Measurements from ENCODE around the gene GARS1.

Gene GARS1

DNA sequence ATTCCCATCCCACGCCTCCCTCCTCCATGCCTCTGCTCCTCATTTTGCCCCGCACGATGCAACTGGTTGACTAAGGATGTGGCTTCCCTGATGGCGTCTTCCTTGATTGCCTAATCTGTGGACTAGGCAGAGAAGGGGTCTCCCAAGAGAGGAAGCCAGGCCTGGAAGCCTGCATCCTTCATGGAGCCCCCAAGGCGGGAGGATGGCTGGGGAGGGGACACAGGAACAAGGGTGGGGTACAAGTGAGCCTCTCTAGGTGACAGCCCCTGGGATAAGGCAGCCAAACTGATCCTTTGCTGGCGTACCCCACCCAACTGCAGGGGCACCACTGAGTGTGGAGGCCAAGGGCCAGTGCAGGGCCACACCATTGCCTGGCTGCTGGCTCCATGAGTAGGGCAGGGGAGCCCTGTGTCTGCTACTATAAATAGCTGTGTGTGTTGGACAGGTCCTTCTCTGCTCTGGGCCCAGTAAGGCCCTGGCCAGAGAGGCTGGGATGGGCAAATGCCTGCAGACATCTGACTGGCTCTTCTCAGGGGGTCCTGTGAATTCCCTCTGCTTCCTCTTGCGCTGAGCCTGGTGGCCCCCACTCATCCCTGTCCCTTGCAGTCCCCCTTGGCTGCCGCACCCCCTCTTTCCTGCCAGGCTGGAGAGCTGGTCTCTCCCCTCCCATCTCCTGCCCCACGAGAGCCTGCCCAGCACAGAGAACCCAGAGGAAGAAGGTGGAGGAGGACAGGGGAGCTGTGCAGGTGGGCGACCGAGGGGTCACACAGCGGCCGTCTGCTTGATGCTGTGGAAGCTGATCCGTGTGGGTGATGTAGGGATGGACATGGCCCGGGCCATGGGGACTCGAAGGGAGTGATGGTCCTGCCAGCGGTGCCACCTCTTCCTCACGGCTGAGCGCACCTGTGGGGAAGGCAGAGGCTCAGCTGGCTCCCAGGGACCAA, 58.3 kb downstream of the GARS1 start:
- ChIA-PET POLR2A (no interaction called here), CTCF (interaction anchor here (2.4 kb wide), 1 partner anchor 87 kb away, joined by 12 read pairs; no protein-coding TSS in a partner anchor)
- DNase-seq (ENCODE audit: low read depth, low spot score), result no peak
- H3K4me3 ChIP-seq (ENCODE audit: low read depth, low read length), result no peak overlapping the region
- TF ChIP-seq, protein P1, sequence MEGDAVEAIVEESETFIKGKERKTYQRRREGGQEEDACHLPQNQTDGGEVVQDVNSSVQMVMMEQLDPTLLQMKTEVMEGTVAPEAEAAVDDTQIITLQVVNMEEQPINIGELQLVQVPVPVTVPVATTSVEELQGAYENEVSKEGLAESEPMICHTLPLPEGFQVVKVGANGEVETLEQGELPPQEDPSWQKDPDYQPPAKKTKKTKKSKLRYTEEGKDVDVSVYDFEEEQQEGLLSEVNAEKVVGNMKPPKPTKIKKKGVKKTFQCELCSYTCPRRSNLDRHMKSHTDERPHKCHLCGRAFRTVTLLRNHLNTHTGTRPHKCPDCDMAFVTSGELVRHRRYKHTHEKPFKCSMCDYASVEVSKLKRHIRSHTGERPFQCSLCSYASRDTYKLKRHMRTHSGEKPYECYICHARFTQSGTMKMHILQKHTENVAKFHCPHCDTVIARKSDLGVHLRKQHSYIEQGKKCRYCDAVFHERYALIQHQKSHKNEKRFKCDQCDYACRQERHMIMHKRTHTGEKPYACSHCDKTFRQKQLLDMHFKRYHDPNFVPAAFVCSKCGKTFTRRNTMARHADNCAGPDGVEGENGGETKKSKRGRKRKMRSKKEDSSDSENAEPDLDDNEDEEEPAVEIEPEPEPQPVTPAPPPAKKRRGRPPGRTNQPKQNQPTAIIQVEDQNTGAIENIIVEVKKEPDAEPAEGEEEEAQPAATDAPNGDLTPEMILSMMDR (IDR thresholded peaks at IDR 0.05; ENCODE audit: insufficient read depth, low read length, missing control alignments), result no peak

- CTCF ChIA-PET, result interaction anchor here (1.6 to 2.4 kb wide), 2 partner anchors 10 to 85 kb away, joined by 7 to 12 read pairs; no protein-coding TSS in a partner anchor
- no peak overlapping the region for H3K4me3 ChIP-seq (ENCODE audit: low read depth, low read length)
- POLR2A ChIA-PET, result no interaction called here
- no peak for DNase-seq (ENCODE audit: low read depth, low spot score)
- TF ChIP-seq, protein P1 (IDR thresholded peaks at IDR 0.05; ENCODE audit: insufficient read depth, low read length, missing control alignments), result no peak
These were observed 59.8 kb downstream of the GARS1 start for GRCh38 chr7:30654296-30655090.

DNA sequence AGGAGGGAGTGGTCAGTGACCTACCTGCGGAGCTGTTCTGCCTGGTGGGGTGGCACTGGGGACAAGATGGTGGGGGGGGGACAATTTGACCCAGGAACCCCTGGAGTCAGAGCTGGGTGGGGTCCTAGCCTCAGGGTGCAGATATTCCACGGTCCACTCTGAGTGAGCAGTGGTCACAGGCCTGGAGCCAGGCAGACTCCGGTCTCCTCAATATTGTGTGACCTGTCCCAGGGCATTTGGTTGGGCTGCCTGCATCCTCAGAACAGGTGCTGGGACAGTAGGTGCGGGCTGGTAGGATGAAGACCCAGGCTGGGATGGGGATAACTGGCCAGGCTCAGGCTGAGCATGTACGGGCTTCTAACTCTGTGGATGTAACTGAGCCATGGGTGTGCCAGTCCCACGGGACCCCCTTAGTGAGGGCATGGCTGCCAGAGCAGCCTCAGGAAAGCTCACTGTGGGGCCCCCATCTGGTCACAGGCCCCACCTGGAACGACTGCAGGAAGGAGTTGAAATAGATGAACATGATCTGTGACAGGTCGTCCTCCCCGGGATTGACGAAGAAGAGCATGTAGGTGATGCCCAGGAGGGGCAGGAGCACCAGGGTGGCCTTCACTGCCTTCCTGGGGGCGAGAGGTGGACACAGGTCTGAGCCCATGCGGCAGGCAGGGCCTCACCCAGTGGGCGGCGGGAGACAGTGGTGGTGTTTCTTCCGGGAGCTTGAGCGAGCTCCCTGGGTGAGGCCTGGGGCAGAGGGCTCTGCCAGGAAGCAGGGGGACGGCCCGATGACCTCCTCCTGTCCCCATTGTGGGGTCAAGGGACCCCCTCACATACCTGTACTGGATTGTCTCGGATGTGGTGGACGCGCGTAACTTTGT, 60.7 kb downstream of the GARS1 start:
- CTCF ChIA-PET, result interaction anchor here (1.2 to 2.4 kb wide), 3 partner anchors 9 to 84 kb away, joined by 3 to 12 read pairs (median 7); no protein-coding TSS in a partner anchor
- H3K4me3 ChIP-seq (ENCODE audit: low read depth, low read length), result no peak overlapping the region
- TF ChIP-seq, protein P1 (IDR thresholded peaks at IDR 0.05; ENCODE audit: insufficient read depth, low read length, missing control alignments), result no peak
- POLR2A ChIA-PET, result no interaction called here
- no peak for DNase-seq (ENCODE audit: low read depth, low spot score)

- no peak overlapping the region for H3K4me3 ChIP-seq (ENCODE audit: low read depth, low read length)
- POLR2A ChIA-PET, result no interaction called here
- CTCF ChIA-PET, result interaction anchor here (1.2 kb wide), 1 partner anchor 11 kb away, joined by 3 read pairs; no protein-coding TSS in a partner anchor
- TF ChIP-seq, protein P1 (IDR thresholded peaks at IDR 0.05; ENCODE audit: insufficient read depth, low read length, missing control alignments), result no peak
- DNase-seq (ENCODE audit: low read depth, low spot score), result no peak
These were observed 61.6 kb downstream of the GARS1 start for GRCh38 chr7:30656006-30656957.

DNA sequence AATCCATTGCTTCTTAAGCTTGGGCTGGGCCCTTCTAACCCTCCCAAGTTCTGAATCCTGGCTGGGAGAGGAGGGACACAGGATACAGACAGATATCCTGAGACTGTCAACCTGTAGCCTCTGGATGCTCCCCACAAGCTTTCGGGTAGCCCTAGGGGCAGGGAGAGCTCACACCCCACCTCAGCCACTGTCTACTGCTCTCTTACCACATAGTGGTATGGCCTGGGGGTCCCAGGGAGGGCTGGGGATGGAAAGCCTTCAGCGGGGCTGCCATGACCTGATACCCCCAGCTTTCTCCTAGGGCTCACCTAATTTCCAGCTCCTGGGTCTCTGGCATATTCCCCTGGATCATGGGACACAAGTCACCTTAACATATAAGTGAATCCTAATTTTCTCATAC, 62.5 kb downstream of the GARS1 start:
- TF ChIP-seq, protein P1 (IDR thresholded peaks at IDR 0.05; ENCODE audit: insufficient read depth, low read length, missing control alignments), result no peak
- H3K4me3 ChIP-seq (ENCODE audit: low read depth, low read length), result no peak overlapping the region
- DNase-seq (ENCODE audit: low read depth, low spot score), result no peak
- ChIA-PET POLR2A (no interaction called here), CTCF (no interaction called here)
